ENCODE measurements around the gene WNT2.
"Not testable (repeated sequence)": the region's sequence is repeated elsewhere in the genome, so short reads cannot be mapped to it uniquely, and the experiment has no call there.

Gene WNT2

GRCh38 chr7:117312593-117313580, 10.0 kb downstream of the WNT2 start:
- no peak overlapping the region for H3K27ac ChIP-seq
- no peak for DNase-seq (ENCODE audit: low read depth, low spot score)

- no peak overlapping the region for H3K27ac ChIP-seq
- no peak for DNase-seq (ENCODE audit: low read depth, low spot score)
These were observed 14.0 kb downstream of the WNT2 start for GRCh38 chr7:117308891-117309290.

GRCh38 chr7:117302396-117302795, 20.5 kb downstream of the WNT2 start:
- no peak overlapping the region for H3K27ac ChIP-seq
- no peak for DNase-seq (ENCODE audit: low read depth, low spot score)

GRCh38 chr7:117300506-117300905, 22.4 kb downstream of the WNT2 start:
- not testable (repeated sequence) for DNase-seq (ENCODE audit: low read depth, low spot score); H3K27ac ChIP-seq

- no peak overlapping the region for H3K27ac ChIP-seq
These were observed 25.3 kb downstream of the WNT2 start for GRCh38 chr7:117297606-117298005.

GRCh38 chr7:117296066-117296465, 26.8 kb downstream of the WNT2 start:
- DNase-seq (ENCODE audit: low read depth, low spot score) = peak; percentile 2

More at GRCh38 chr7:117297606-117298005, 25.3 kb downstream of the WNT2 start:
- DNase-seq (ENCODE audit: low read depth, low spot score) = no peak

GRCh38 chr7:117285826-117286225, 37.0 kb downstream of the WNT2 start:
- no peak overlapping the region for H3K27ac ChIP-seq
- no peak for DNase-seq (ENCODE audit: low read depth, low spot score)

More at GRCh38 chr7:117296066-117296465, 26.8 kb downstream of the WNT2 start:
- H3K27ac ChIP-seq = no peak overlapping the region

- DNase-seq (ENCODE audit: low read depth, low spot score) = no peak
- H3K27ac ChIP-seq = no peak overlapping the region
These were observed 38.2 kb downstream of the WNT2 start for GRCh38 chr7:117284692-117285091.

- no peak overlapping the region for H3K27ac ChIP-seq
- no peak for DNase-seq (ENCODE audit: low read depth, low spot score)
These were observed 39.1 kb downstream of the WNT2 start for GRCh38 chr7:117283779-117284178.

GRCh38 chr7:117283371-117283770, 39.5 kb downstream of the WNT2 start:
- no peak overlapping the region for H3K27ac ChIP-seq
- DNase-seq (ENCODE audit: low read depth, low spot score) = no peak

- H3K27ac ChIP-seq = no peak overlapping the region
- DNase-seq (ENCODE audit: low read depth, low spot score) = no peak
These were observed 40.5 kb downstream of the WNT2 start for GRCh38 chr7:117282239-117282812.

- no peak overlapping the region for H3K27ac ChIP-seq
- no peak for DNase-seq (ENCODE audit: low read depth, low spot score)
These were observed 41.3 kb downstream of the WNT2 start for GRCh38 chr7:117281562-117281961.

- no peak for DNase-seq (ENCODE audit: low read depth, low spot score)
- H3K27ac ChIP-seq = no peak overlapping the region
These were observed 42.8 kb downstream of the WNT2 start for GRCh38 chr7:117279931-117280557.

- no peak for DNase-seq (ENCODE audit: low read depth, low spot score)
- no peak overlapping the region for H3K27ac ChIP-seq
These were observed 43.7 kb downstream of the WNT2 start for GRCh38 chr7:117279203-117279602.

GRCh38 chr7:117278040-117278439, 44.8 kb downstream of the WNT2 start:
- DNase-seq (ENCODE audit: low read depth, low spot score) = no peak
- H3K27ac ChIP-seq = no peak overlapping the region

- H3K27ac ChIP-seq = no peak overlapping the region
- DNase-seq (ENCODE audit: low read depth, low spot score) = no peak
These were observed 45.3 kb downstream of the WNT2 start for GRCh38 chr7:117277576-117277975.

GRCh38 chr7:117274951-117275350, 47.9 kb downstream of the WNT2 start:
- H3K27ac ChIP-seq = no peak overlapping the region
- DNase-seq (ENCODE audit: low read depth, low spot score) = no peak

- peak overlapping the region; percentile 34 for H3K27ac ChIP-seq
- DNase-seq (ENCODE audit: low read depth, low spot score) = peak; percentile 51
These were observed 49.0 kb downstream of the WNT2 start for GRCh38 chr7:117273814-117274225.

GRCh38 chr7:117273325-117273724, 49.5 kb downstream of the WNT2 start:
- H3K27ac ChIP-seq = no peak overlapping the region
- no peak for DNase-seq (ENCODE audit: low read depth, low spot score)

- H3K27ac ChIP-seq = no peak overlapping the region
- DNase-seq (ENCODE audit: low read depth, low spot score) = no peak
These were observed 50.7 kb downstream of the WNT2 start for GRCh38 chr7:117272017-117272759.
